ENCODE data around the gene NRIP1.
A peak's percentile ranks its signal among the peaks of the same experiment; 100 is the strongest.

Gene NRIP1

DNA sequence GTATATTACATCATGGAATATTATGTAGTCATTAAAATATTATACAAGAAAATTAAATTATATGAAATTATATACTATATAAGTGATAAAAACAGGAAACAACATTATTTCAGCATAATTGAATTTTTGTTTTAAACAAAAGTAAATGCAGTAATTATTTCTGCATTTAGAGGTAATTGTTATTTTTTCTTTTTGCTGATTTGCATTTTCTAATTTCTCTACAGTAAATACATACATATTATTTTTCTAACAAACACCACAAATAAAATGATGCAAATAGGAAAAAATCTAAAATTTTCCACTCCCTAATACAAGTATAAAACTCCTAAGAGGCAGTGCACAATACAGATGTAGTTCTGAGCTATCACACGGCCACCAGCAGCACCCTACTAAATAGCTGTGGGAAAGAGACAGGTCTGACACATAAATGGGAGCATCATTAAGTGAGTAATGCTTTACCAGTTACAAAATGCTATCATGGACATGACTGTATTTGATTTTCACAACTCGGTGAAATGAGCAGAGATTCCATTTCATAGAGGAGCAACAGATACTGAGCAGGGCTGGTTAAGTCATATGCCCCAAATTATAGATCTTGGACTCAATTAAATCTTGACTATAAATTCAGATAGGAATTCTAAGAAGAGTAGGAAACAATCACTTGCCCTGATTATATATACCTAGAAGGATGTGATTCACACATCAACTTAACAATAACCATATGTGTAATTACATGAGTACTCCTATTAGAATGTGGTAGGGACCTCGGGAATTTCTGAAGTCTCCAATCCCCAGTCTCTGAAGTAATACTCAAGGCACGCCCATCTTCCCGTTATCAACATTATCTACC is 49.0 kb downstream of the NRIP1 start:
- TF ChIP-seq, protein P1, sequence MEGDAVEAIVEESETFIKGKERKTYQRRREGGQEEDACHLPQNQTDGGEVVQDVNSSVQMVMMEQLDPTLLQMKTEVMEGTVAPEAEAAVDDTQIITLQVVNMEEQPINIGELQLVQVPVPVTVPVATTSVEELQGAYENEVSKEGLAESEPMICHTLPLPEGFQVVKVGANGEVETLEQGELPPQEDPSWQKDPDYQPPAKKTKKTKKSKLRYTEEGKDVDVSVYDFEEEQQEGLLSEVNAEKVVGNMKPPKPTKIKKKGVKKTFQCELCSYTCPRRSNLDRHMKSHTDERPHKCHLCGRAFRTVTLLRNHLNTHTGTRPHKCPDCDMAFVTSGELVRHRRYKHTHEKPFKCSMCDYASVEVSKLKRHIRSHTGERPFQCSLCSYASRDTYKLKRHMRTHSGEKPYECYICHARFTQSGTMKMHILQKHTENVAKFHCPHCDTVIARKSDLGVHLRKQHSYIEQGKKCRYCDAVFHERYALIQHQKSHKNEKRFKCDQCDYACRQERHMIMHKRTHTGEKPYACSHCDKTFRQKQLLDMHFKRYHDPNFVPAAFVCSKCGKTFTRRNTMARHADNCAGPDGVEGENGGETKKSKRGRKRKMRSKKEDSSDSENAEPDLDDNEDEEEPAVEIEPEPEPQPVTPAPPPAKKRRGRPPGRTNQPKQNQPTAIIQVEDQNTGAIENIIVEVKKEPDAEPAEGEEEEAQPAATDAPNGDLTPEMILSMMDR (conservative IDR thresholded peaks at IDR 0.05) = no peak
- no peak overlapping the region for H3K27ac ChIP-seq

DNA sequence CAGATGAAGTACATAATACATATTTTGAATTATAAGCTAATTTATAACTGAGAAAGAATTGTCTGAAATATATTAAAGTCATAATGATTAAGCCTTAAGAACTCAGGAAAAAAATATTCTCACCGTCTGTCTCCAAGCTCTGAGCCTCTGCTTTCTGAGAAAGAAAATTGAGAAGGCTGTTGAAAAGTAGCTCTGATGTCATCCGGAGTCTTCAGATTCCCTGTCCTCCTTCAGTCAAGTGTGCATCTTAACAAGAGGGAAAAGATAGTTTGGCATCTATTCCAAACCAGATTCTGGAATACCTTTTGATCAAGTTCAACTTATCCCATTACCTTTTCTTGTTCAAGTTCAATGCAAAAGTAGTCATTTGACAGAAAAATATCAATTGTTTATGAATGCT is 50.6 kb downstream of the NRIP1 start:
- TF ChIP-seq, protein P1 (conservative IDR thresholded peaks at IDR 0.05) = no peak
- H3K27ac ChIP-seq = no peak overlapping the region

DNA sequence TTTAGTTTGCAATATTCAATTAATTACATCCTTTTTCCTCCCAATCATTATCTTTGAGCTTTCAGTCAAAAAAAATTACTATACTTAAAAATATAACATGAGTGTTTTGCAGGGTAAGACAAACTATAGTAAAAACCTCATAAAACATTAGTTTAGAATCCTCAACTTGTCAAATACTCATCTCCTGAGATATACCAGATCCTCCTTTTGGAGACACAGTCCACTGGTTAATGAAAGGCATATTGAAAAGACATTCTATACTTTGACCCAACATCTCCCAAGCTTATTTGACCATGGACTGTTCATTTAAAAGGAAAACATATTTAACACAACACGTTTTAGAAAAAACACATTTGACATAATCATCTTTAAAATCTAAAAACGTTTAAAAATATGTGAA is 52.8 kb downstream of the NRIP1 start:
- no peak overlapping the region for H3K27ac ChIP-seq
- TF ChIP-seq, protein P1 (conservative IDR thresholded peaks at IDR 0.05) = no peak

DNA sequence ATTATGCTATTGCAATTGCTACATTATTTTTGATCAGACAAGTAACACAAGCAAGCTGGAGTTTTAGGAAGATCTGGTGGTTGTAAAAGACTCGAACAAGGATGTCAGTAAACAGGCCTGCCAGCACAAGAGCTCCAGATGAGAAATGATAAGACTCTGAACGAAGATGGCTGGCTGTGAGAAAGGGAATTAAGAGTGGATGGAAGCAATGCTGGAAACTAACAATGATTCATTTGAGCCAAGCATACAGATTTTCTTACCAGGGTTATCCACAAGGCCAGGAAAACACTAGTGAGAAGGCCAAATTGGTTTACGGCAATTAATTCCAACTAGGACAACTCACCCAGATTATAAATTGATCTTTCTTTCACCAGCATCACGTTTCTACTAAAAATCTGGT is 54.2 kb downstream of the NRIP1 start:
- peak overlapping the region; percentile 19 for H3K27ac ChIP-seq
- TF ChIP-seq, protein P1 (conservative IDR thresholded peaks at IDR 0.05) = no peak

DNA sequence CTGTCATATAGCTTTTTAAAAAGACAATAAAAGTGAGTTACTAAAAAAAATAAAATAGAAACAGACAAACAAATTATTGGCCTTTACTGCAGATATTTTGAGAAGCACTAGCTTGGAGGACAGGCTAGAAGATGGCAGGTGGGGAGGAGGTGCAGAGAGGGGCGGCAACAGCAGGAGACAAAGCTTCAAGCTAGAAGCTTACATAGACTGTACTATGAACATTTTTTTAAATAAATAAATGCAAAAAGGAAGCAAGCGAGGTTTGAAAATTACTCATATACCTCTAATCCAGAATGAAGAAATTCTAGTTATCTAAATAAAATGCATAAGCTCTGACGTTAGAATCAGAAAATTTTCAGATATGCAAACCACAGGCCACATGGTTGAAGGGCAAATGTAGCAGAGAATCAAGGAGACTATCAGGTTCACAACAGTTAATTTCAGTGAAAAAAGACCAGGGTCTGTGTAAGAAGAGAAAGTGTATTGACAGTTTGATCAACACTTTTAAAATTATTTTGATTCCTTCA is 54.9 kb downstream of the NRIP1 start:
- peak overlapping the region; percentile 19 for H3K27ac ChIP-seq
- TF ChIP-seq, protein P1 (conservative IDR thresholded peaks at IDR 0.05) = no peak

DNA sequence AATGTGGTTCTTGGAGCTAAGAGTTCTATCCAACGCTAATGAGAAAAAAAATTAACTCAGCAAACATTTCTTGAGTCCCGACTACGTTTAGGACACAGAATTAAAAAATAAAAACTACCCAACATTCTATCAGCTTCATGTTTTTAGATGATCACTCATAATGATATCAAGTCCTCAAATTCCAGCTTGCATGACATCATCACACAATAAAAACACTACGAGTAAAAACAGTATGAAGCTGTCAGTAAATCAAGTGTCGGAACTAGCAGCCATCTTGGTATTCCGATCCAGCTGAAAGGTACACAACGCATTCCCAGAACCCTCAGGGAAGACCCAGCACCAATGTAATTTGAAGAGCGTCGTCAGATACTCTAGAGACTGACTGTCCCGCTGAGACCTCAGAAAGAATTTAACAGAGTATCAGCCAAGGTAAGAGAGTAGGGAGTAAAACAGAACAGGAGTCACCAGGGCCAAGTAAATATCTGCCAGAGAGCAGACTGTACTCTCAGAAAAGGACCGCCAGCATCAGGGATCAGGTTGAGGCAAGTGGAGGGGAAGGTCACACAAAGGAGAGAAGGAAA is 57.0 kb downstream of the NRIP1 start:
- TF ChIP-seq, protein P1 (conservative IDR thresholded peaks at IDR 0.05) = no peak

DNA sequence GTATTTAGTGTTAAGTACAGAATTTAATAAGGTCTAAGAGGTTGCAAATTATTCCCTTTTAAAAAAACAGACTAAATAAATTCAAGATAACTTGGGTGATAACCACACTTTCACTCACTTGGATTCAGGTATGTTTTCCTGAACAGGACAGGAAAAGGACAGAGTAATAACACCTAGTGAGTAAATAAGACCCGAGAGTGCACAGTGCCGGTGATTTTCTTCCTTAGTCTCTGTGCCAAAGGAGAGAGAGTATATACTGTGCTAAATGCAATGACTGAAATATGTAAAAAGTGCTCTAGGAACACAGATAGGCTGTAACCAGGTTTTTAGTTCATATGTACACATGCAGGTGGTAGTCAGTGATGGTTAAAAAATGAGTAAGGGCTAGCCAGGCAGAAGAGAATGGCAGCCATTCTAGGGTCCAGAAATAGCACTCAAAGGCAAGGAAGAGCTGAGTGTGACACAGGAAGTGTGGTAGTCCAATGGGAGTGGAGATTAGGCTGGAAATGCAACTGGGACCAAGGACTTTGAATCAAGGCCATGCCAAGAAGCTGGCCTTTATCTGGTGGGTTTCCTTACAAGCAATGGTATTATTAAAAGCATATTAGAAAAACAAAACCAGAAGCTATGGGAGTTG is 58.1 kb downstream of the NRIP1 start:
- TF ChIP-seq, protein P1 (conservative IDR thresholded peaks at IDR 0.05) = no peak
- peak overlapping the region; percentile 36 for H3K27ac ChIP-seq

More for the DNA sequence above, 57.0 kb downstream of the NRIP1 start:
- no peak overlapping the region for H3K27ac ChIP-seq

Data from VCaP (cell line).